HG02970 (cell line): ENCODE measurements around the gene IQCF5.
"Not testable (repeated sequence)": the region's sequence is repeated elsewhere in the genome, so short reads cannot be mapped to it uniquely, and the experiment has no call there.

Source experiments
- ATAC-seq: cut with Tn5 transposase; IDR thresholded peaks from one replicate; pipeline ENCODE4 v1.9.1; 2021; ENCODE audit warnings: mild to moderate bottlenecking, moderate library complexity, moderate number of reproducible peaks; ENCODE audit not compliant: unreplicated experiment, low FRiP score

The IQCF5 gene

DNA sequence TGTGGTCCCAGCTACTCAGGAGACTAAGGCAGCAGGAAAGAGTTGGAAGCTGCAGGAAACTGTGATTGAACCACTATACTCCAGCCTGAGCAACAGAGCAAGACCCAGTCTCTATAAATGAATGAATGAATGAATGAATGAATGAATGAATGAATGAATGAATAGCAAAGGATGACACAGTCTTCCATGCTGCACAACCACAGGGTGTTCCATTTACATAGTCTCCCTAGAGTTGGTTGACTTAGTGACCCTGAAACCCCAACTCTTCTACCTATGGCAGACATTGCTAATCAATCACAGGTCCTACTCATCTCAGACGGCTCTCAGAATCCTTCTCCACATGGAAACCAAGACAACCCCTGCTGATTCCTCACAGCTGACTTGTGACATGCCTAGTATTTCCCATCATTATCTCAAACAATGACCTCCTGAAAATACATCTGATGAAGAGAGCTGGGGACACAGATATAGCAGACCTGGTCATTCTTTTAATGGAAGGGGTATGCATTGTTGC, 2.1 kb downstream of the IQCF5 start:
- no peak for ATAC-seq

DNA sequence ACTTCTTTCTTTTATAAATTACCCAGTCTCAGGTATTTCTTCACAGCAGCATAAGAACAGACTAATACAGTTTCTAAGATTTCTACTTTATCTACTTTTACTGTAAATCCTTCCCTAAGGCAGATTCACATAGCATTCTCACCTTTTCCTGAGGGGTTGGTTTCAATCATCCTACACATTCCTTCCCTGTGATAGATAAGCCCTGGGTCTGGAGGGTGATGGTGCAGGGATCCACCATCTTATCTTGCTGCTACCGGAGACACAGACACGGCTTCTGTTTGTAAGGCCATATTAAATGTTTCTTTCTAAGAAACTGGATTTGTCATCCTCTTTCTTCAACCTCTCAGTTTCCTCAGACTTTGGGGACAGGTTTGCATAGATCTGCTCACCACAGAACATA, 6.1 kb downstream of the IQCF5 start:
- ATAC-seq = no peak

DNA sequence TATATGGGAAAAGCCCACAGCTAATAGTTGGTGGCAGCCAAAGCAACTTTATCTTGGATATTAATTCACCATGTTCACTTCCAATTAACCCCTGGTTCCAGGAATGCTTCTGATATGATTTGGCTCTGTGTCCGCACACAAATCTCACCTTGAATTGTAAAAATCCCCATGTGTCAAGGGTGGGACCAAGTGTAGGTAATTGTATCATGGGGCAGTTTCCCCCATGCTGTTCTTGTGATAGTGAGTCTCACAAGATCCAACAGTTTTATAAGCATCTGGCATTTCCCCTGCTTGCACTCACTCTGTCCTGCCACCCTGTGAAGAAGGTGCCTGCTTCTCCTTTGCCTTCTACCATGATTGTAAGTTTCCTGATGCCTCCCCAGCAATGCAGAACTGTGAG, 6.5 kb downstream of the IQCF5 start:
- not testable (repeated sequence) for ATAC-seq

DNA sequence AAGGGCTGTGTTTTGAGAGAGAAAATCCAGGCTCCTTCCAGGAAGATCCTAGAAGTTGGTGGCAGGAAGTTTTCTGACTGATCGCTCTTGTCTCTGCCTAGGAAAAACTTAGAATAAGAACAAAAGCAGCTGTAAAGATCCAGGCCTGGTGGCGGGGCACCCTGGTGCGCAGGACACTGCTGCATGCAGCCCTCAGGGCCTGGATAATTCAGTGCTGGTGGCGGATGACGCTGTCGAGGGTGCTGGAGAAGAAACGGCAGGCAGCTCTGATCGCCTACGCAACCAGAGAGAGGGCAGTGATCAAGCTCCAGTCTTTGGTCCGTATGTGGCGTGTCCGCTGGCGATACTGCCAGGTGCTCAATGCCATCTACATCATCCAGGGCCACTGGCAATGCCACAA, 12.5 kb downstream of the IQCF5 start:
- no peak for ATAC-seq

DNA sequence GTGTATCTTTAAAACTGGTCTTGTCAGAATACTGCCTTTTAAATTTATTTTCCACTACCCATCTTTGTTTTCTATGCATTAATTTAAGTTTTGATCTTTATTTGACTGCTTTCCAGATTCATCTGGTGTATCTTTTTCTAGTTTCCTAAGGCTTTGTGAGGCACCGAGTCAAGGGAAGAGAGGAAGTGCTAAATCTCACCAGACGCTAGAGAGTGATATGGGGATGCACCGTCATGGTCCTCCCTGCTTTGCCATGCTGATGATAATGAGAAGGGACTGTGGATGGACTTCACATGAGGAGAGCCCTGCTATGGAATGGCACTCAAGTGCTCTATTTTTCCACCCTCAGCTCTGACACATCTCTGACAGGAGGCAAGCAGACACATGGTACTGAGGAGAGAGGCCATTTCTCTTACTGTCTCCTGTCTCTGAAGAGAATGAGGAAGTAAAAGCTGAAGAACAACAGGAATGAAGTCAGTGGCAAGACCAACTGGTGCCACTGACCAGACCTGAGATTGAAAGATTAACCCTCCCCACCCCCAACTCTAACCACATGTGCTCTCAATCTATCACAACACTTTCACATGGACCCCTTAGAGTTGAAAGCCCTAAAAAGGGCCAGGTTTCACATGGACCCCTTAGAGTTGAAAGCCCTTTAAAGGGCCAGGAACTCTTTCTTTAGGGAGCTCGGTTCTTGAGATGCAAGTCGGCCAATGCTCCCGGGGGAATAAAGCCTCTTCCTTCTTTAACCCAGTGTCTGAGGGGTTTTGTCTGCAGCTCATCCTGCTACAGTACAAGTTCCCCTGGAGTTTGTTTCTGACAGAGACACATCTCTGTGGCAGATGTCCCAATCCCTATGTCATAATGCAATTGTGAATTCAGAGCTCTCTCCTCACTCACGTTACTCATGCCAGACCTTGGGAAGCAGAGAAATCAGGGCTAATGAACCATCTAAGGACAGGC, 14.4 kb downstream of the IQCF5 start, which contains the start of gene IQCF2:
Gene IQCF2 (plus strand): TSS at position 913 of the 963 bp plus-strand sequence. CDS start 52 bp downstream, outside the sequence.
- ATAC-seq = no peak

DNA sequence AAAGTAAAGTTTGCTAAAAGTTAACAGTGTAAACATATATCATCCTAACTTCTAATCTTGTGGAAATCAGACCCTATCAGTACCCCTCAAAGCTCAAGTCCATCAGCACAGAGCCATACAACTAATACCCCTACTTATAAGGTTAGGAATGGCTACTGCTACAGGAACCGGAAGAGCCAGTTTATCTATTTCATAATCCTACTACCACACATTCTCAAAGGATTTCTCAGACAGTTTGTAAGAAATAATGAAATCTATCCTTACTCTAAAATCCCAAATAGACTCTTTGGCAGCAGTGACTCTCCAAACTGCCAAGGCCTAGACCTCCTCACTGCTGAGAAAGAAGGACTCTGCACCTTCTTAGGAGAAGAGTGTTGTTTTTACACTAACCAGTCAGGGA, 20.0 kb downstream of the IQCF5 start:
- not testable (repeated sequence) for ATAC-seq

DNA sequence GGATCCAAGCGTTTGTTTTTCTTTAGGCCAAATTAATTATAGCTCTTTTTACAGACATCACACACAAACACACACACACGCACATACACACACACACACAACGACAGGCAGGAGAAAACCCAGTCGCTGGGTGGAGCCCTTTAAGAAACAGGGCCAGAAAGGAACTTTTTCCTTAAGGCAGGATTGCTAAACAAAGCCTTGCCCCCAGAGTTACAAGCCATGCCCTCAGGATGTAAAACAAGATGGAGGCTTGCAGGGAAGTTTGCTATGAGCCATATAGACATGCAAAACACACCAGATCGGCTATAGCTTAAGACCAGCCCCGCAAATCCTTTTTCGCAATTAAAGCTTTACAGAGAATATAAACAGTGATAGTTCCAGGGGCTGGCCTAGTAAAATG, 30.3 kb downstream of the IQCF5 start:
- no peak for ATAC-seq

DNA sequence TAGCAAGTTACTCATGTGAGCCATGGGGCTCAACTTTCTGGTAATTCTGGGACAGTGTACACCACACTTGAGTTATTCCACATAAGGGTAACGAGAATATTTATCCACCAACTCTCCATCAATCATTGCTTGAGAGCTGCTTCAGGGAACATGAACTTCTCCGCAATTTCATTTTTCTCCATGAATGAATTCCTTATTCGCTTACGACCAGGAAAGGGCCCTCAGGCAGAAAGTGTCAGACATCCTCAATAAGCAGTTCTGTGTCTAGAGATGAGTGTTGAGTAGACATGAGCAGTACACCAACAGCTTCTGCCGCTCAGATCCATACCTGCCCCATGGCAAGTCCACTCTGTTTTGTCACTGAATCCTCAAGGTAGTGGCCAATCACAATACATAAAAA, 38.8 kb downstream of the IQCF5 start:
- ATAC-seq = no peak

DNA sequence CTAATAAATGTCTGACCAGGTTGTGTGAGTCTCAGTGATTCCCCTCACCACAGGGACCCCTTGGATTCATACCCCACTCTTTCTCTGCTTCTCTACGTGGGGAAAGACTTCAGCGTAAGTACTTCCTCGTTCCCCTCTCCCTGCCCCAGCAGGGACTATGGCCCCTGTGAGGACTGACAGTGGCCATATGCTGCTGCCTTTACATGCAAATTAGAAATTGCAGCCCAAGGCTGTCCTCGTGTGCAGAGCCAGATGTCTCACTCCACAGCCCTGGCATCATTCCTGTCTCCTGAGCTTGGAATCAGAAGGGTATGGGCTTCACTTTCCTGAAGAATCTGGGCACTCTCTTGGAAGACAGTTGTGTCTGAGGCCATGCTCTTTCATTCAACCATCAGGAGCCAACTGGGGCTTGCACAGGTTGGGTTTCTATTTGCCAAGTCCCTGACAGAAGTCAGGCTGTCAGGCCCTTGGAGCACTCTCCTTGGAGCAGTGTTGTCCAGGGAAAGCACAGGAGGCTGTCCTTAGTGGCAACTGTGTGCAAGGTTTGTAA, 44.5 kb downstream of the IQCF5 start:
- ATAC-seq = no peak

DNA sequence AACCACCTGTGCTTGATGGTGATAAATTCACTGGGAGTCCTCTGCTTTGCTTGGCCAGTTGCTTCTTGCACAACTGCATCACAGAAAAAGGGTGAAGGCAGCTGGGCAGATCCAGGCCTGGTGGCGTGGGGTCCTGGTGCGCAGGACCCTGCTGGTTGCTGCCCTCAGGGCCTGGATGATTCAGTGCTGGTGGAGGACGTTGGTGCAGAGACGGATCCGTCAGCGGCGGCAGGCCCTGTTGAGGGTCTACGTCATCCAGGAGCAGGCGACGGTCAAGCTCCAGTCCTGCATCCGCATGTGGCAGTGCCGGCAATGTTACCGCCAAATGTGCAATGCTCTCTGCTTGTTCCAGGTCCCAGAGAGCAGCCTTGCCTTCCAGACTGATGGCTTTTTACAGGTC, 45.1 kb downstream of the IQCF5 start:
- ATAC-seq = no peak

DNA sequence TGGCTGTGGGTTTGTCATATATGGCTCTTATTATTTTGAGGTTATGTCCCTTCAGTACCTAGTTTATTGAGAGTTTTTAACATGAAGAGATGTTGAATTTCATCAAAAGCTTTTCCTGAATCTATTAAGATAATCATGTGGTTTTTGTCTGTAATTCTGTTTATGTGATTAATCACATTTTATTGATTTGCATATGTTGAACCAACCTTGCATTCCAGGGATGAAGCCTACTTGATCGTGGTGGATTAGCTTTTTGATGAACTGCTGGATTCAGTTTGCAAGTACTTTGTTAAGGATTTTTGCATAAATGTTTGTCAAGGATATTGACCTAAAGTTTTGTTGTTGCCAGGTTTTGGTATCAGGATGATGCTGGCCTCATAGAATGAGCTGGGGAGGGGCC, 47.1 kb downstream of the IQCF5 start:
- ATAC-seq = no peak
